IPS-18c (cell line): ENCODE data around the gene ZNF710.

Source experiments
- H3K4me3 ChIP-seq: 2 replicates; pipeline ENCODE4 v1.7.0; 2013; ENCODE audit warnings: low read depth, mild to moderate bottlenecking, low read length, moderate library complexity; ENCODE audit not compliant: insufficient read depth
- H3K9me3 ChIP-seq: one replicate; pipeline ENCODE4 v1.6.1; 2013; ENCODE audit warnings: mild to moderate bottlenecking, low read length, moderate library complexity; ENCODE audit not compliant: control insufficient read depth, insufficient read depth

Gene ZNF710

GRCh38 chr15:89984421-89985010, 16.6 kb upstream of the ZNF710 start:
- Histone ChIP-seq H3K4me3 (no peak overlapping the region), H3K9me3 (peaks cover 2% of the 10 kb centered on the region)

GRCh38 chr15:89985111-89985510, 16.0 kb upstream of the ZNF710 start:
- Histone ChIP-seq H3K4me3 (no peak overlapping the region), H3K9me3 (peaks cover 2% of the 10 kb centered on the region)

- H3K4me3 ChIP-seq = no peak overlapping the region
Observed at GRCh38 chr15:89991312-89991711, 9.8 kb upstream of the ZNF710 start.

GRCh38 chr15:89993349-89993748, 7.8 kb upstream of the ZNF710 start:
- Histone ChIP-seq H3K9me3 (no peaks in the 10 kb centered on the region), H3K4me3 (no peak overlapping the region)

More at GRCh38 chr15:89991312-89991711, 9.8 kb upstream of the ZNF710 start:
- H3K9me3 ChIP-seq = peaks cover 2% of the 10 kb centered on the region

GRCh38 chr15:89997079-89997478, 4.0 kb upstream of the ZNF710 start:
- H3K4me3 ChIP-seq = no peak overlapping the region
- no peaks in the 10 kb centered on the region for H3K9me3 ChIP-seq

- Histone ChIP-seq H3K9me3 (no peaks in the 10 kb centered on the region), H3K4me3 (no peak overlapping the region)
Observed at GRCh38 chr15:89998141-89998661, 2.9 kb upstream of the ZNF710 start.

GRCh38 chr15:89998923-89999675, 2.0 kb upstream of the ZNF710 start:
- H3K4me3 ChIP-seq = peak overlapping the region; percentile 61; the same call in 1 of the 2 replicates

GRCh38 chr15:89999676-90000185, 1.4 kb upstream of the ZNF710 start:
- no peaks in the 10 kb centered on the region for H3K9me3 ChIP-seq
- peak overlapping the region; percentile 61 for H3K4me3 ChIP-seq

More at GRCh38 chr15:89998923-89999675, 2.0 kb upstream of the ZNF710 start:
- H3K9me3 ChIP-seq = no peaks in the 10 kb centered on the region

- H3K4me3 ChIP-seq = peak overlapping the region; percentile 61
- no peaks in the 10 kb centered on the region for H3K9me3 ChIP-seq
Observed at GRCh38 chr15:90000186-90001001, 730 bp upstream of the ZNF710 start.

- peak overlapping the region; percentile 70 for H3K4me3 ChIP-seq
- H3K9me3 ChIP-seq = no peaks in the 10 kb centered on the region
Observed at GRCh38 chr15:90001683-90002427, 731 bp downstream of the ZNF710 start.

- peak overlapping the region; percentile 70 for H3K4me3 ChIP-seq
- H3K9me3 ChIP-seq = no peaks in the 10 kb centered on the region
Observed at GRCh38 chr15:90002428-90002844, 1.3 kb downstream of the ZNF710 start.

- H3K4me3 ChIP-seq = no peak overlapping the region
- H3K9me3 ChIP-seq = no peaks in the 10 kb centered on the region
Observed at GRCh38 chr15:90003736-90004135, 2.6 kb downstream of the ZNF710 start.

GRCh38 chr15:90004252-90004651, 3.1 kb downstream of the ZNF710 start:
- H3K9me3 ChIP-seq = no peaks in the 10 kb centered on the region
- H3K4me3 ChIP-seq = no peak overlapping the region

GRCh38 chr15:90004671-90005070, 3.5 kb downstream of the ZNF710 start:
- no peaks in the 10 kb centered on the region for H3K9me3 ChIP-seq
- H3K4me3 ChIP-seq = no peak overlapping the region

- Histone ChIP-seq H3K9me3 (no peaks in the 10 kb centered on the region), H3K4me3 (no peak overlapping the region)
Observed at GRCh38 chr15:90006217-90007075, 5.3 kb downstream of the ZNF710 start.

- Histone ChIP-seq H3K4me3 (no peak overlapping the region), H3K9me3 (peaks cover 3% of the 10 kb centered on the region)
Observed at GRCh38 chr15:90007076-90007460, 5.9 kb downstream of the ZNF710 start.
